ENCODE measurements around the gene OBSL1.

GRCh38 chr2:219603771-219604170 lies 32.4 kb upstream of the OBSL1 start:
- no peak for TF ChIP-seq POLR2AphosphoS5 (IDR thresholded peaks at IDR 0.05)
- TF ChIP-seq, protein P1, sequence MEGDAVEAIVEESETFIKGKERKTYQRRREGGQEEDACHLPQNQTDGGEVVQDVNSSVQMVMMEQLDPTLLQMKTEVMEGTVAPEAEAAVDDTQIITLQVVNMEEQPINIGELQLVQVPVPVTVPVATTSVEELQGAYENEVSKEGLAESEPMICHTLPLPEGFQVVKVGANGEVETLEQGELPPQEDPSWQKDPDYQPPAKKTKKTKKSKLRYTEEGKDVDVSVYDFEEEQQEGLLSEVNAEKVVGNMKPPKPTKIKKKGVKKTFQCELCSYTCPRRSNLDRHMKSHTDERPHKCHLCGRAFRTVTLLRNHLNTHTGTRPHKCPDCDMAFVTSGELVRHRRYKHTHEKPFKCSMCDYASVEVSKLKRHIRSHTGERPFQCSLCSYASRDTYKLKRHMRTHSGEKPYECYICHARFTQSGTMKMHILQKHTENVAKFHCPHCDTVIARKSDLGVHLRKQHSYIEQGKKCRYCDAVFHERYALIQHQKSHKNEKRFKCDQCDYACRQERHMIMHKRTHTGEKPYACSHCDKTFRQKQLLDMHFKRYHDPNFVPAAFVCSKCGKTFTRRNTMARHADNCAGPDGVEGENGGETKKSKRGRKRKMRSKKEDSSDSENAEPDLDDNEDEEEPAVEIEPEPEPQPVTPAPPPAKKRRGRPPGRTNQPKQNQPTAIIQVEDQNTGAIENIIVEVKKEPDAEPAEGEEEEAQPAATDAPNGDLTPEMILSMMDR (IDR thresholded peaks at IDR 0.05) = no peak
- TF ChIP-seq POLR2A (IDR thresholded peaks at IDR 0.05) = no peak
- TF ChIP-seq EP300 (IDR thresholded peaks at IDR 0.05) = no peak

All from suprapubic skin (tissue), 4 donors.